Loucy (cell line): ENCODE results near the gene INS.

Experiments used
- H2AFZ ChIP-seq: fragments of 200-600 bp; sonication (generic); 2 replicates; pipeline ENCODE4 v1.6.0; 2016; ENCODE audit warnings: antibody characterized with exemption, mild to moderate bottlenecking, low read length, moderate library complexity
- H3F3A ChIP-seq: fragments of 200-600 bp; 2 replicates; pipeline ENCODE4 v1.6.0; 2016; ENCODE audit warnings: antibody characterized with exemption, low read depth, mild to moderate bottlenecking
- H3K27me3 ChIP-seq: fragments of 200-600 bp; sonication (generic); 2 replicates; pipeline ENCODE4 v1.6.1; 2014; ENCODE audit warnings: low read length, mild to moderate bottlenecking; ENCODE audit not compliant: insufficient read depth, poor library complexity, severe bottlenecking
- H3K36me3 ChIP-seq: fragments of 200-600 bp; sonication (generic); 2 replicates; pipeline ENCODE4 v1.6.1; 2016; ENCODE audit warnings: low read length; ENCODE audit not compliant: insufficient read depth
- H3K4me1 ChIP-seq: fragments of 200-600 bp; sonication (generic); 2 replicates; pipeline ENCODE4 v1.5.1; 2014; ENCODE audit warnings: low read length, mild to moderate bottlenecking; ENCODE audit not compliant: insufficient read depth, poor library complexity, severe bottlenecking
- H3K4me2 ChIP-seq: fragments of 200-600 bp; sonication (generic); 2 replicates; pipeline ENCODE4 v1.6.0; 2014; ENCODE audit warnings: antibody characterized with exemption, low read length, low read depth, mild to moderate bottlenecking; ENCODE audit not compliant: poor library complexity, severe bottlenecking
- H3K4me3 ChIP-seq: fragments of 200-600 bp; sonication (generic); 2 replicates; pipeline ENCODE4 v1.5.1; 2014; ENCODE audit warnings: low read length, mild to moderate bottlenecking, mixed read lengths; ENCODE audit not compliant: poor library complexity, severe bottlenecking
- H3K79me2 ChIP-seq: fragments of 200-600 bp; sonication (generic); 2 replicates; pipeline ENCODE4 v1.6.1; 2014; ENCODE audit warnings: low read length; ENCODE audit not compliant: insufficient read depth
- H3K9ac ChIP-seq: fragments of 200-600 bp; sonication (generic); 2 replicates; pipeline ENCODE4 v1.6.0; 2014; ENCODE audit warnings: mild to moderate bottlenecking, low read depth, low read length, moderate library complexity; ENCODE audit not compliant: poor library complexity, severe bottlenecking
- H3K9me2 ChIP-seq: fragments of 200-600 bp; sonication (generic); replicated peaks from 2 replicates; pipeline ENCODE4 v1.6.1; 2016; ENCODE audit warnings: low read depth, low read length, mixed read lengths
- H3K9me3 ChIP-seq: fragments of 200-600 bp; sonication (generic); 2 replicates; pipeline ENCODE4 v1.6.1; 2014; ENCODE audit warnings: mild to moderate bottlenecking, antibody characterized with exemption, low read length, low read depth; ENCODE audit not compliant: insufficient read depth
- H4K20me1 ChIP-seq: fragments of 200-600 bp; sonication (generic); 2 replicates; pipeline ENCODE4 v1.6.0; 2014; ENCODE audit warnings: antibody characterized with exemption, low read length, mild to moderate bottlenecking; ENCODE audit not compliant: insufficient read depth, poor library complexity, severe bottlenecking
- CTCF ChIP-seq: fragments of 200-600 bp; sonication (generic); conservative IDR thresholded peaks from 2 replicates; pipeline ENCODE4 v1.5.1; 2014; ENCODE audit warnings: mild to moderate bottlenecking, antibody characterized with exemption, low read length
- EZH2phosphoT487 ChIP-seq: fragments of 200-600 bp; IDR thresholded peaks from 2 replicates; pipeline ENCODE4 v1.6.1; 2018; ENCODE audit warnings: antibody characterized with exemption, mild to moderate bottlenecking, moderate library complexity, borderline replicate concordance

Gene INS

DNA sequence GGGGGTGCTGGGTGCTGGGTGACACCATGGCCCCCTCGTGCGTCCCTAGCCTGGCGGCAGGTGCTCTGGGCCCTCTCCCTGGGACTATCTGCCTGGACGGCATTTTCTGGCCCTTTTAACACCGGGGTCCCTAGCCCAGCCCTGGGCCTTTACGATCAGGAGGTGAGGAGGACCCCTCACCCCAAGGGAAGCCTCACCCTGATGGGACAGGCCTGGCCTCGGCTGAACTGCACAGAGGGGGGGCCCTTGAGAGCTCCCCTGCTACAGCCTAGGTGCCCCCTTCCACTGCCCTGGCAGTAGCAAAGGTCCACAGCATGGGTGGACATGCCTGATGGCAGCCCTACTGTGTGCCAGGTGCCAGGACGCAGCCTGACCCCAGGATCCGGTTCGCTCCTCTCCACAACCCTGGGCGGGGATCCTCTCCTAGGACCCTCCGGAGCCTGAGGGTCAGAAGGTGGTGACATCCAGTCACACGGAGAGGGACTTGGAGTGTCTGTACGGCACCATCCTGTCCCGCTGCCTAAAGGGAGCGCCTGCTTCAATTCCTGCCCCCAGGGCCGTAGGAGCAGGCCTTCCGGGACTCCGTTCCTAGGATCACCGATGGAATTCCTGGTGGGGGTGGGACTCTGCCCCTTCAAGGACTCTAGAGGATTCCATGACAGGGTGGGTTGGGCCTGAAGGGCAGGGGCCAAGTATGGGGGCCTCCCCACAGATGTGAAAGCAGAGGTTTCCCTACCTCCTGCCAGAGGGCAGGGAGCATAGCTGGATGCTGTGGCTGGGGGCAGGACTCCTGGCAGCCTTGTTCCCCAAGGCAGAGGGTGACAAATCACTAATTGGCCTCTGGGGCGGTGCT is 43.6 kb upstream of the INS start:
- Histone ChIP-seq H3K4me1 (no peaks in the 10 kb centered on the region), H3K36me3 (no peaks in the 10 kb centered on the region), H3K9ac (no peak overlapping the region), H3K27me3 (no peaks in the 10 kb centered on the region), H2AFZ (no peak overlapping the region), H3K9me3 (no peaks in the 10 kb centered on the region), H3K4me2 (no peak overlapping the region), H3K4me3 (no peak overlapping the region), H3F3A (no peaks in the 10 kb centered on the region), H3K79me2 (no peaks in the 10 kb centered on the region), H4K20me1 (no peaks in the 10 kb centered on the region), H3K9me2 (no peaks in the 10 kb centered on the region)
- TF ChIP-seq EZH2phosphoT487 = no peak
- no peak for TF ChIP-seq CTCF

GRCh38 chr11:2203440-2204259 is 42.6 kb upstream of the INS start:
- H3K79me2 ChIP-seq = no peaks in the 10 kb centered on the region
- no peak for TF ChIP-seq CTCF
- no peak for TF ChIP-seq EZH2phosphoT487
- H3K9me3 ChIP-seq = no peaks in the 10 kb centered on the region
- peaks cover 3% of the 10 kb centered on the region for H3K4me1 ChIP-seq
- no peak overlapping the region for H3K4me2 ChIP-seq
- no peaks in the 10 kb centered on the region for H3K27me3 ChIP-seq
- no peaks in the 10 kb centered on the region for H3K9me2 ChIP-seq
- no peaks in the 10 kb centered on the region for H4K20me1 ChIP-seq
- H3F3A ChIP-seq = no peaks in the 10 kb centered on the region
- H3K4me3 ChIP-seq = no peak overlapping the region
- H2AFZ ChIP-seq = no peak overlapping the region
- H3K36me3 ChIP-seq = no peaks in the 10 kb centered on the region
- no peak overlapping the region for H3K9ac ChIP-seq

DNA sequence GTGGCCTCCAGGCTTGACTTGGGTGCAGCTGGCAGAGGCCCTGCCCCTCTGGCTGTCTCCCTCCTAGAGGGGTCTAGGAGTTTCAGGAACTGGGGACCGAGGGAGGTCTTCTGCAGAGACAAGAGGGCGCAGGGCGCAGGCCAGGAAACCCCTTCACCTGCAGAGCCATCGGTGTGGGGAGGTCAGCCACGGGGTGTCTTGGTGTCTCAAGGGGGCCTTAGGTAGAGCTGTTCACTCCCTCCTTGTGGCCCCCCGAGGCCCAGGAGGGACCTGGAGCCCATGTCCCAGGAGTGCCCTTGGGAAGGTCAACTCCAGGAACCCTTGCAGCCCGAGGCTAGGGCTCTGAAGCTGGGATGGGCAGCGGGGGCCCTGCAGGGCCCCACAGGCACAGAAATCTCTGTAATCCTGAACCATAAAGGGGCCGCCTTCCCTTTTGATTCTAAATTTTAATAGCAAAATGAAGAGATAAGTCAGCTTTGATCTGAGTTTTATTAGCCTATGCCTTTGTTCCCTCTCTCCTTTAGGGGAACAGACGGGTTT is 42.0 kb upstream of the INS start:
- Histone ChIP-seq H3K9ac (no peak overlapping the region), H3K4me1 (peaks cover 4% of the 10 kb centered on the region), H3K4me2 (no peak overlapping the region), H3K9me3 (no peaks in the 10 kb centered on the region), H4K20me1 (no peaks in the 10 kb centered on the region), H3K27me3 (no peaks in the 10 kb centered on the region), H3K4me3 (no peak overlapping the region), H3K79me2 (no peaks in the 10 kb centered on the region), H3K9me2 (no peaks in the 10 kb centered on the region), H3K36me3 (no peaks in the 10 kb centered on the region), H3F3A (no peaks in the 10 kb centered on the region), H2AFZ (no peak overlapping the region)
- TF ChIP-seq EZH2phosphoT487 (no peak), CTCF (no peak)
